ENCODE measurements around the gene HECTD4. TPM values are rescaled to one million over a fixed set of nuclear protein-coding genes. Genes with fewer than 3 reads are reported as not detected.

The HECTD4 gene
- total RNA-seq, 1 donor from 2014 or later = 10.4 TPM

- no peak for TF ChIP-seq CTCF (conservative IDR thresholded peaks at IDR 0.05; ENCODE audit: low read depth, low read length)
- no peak for DNase-seq (ENCODE audit: low read depth)
- H3K4me3 ChIP-seq (ENCODE audit: low read depth, low read length) = no peak overlapping the region
Observed at GRCh38 chr12:112297188-112297587, 85.0 kb downstream of the HECTD4 start.

GRCh38 chr12:112296183-112296582 is 86.0 kb downstream of the HECTD4 start:
- no peak for TF ChIP-seq CTCF (conservative IDR thresholded peaks at IDR 0.05; ENCODE audit: low read depth, low read length)
- H3K4me3 ChIP-seq (ENCODE audit: low read depth, low read length) = no peak overlapping the region
- DNase-seq (ENCODE audit: low read depth) = no peak

GRCh38 chr12:112294793-112295192 is 87.4 kb downstream of the HECTD4 start:
- no peak overlapping the region for H3K4me3 ChIP-seq (ENCODE audit: low read depth, low read length)
- no peak for DNase-seq (ENCODE audit: low read depth)
- peak; percentile 37 for TF ChIP-seq CTCF (conservative IDR thresholded peaks at IDR 0.05; ENCODE audit: low read depth, low read length)

GRCh38 chr12:112288638-112289037 is 93.6 kb downstream of the HECTD4 start:
- TF ChIP-seq CTCF (conservative IDR thresholded peaks at IDR 0.05; ENCODE audit: low read depth, low read length) = no peak
- no peak overlapping the region for H3K4me3 ChIP-seq (ENCODE audit: low read depth, low read length)
- no peak for DNase-seq (ENCODE audit: low read depth)

- H3K4me3 ChIP-seq (ENCODE audit: low read depth, low read length) = no peak overlapping the region
- TF ChIP-seq CTCF (conservative IDR thresholded peaks at IDR 0.05; ENCODE audit: low read depth, low read length) = no peak
- DNase-seq (ENCODE audit: low read depth) = no peak
Observed at GRCh38 chr12:112285600-112286401, 96.4 kb downstream of the HECTD4 start.

- TF ChIP-seq CTCF (conservative IDR thresholded peaks at IDR 0.05; ENCODE audit: low read depth, low read length) = no peak
- no peak for DNase-seq (ENCODE audit: low read depth)
- H3K4me3 ChIP-seq (ENCODE audit: low read depth, low read length) = no peak overlapping the region
Observed at GRCh38 chr12:112283546-112283945, 98.7 kb downstream of the HECTD4 start.

GRCh38 chr12:112282920-112283319 is 99.3 kb downstream of the HECTD4 start:
- no peak overlapping the region for H3K4me3 ChIP-seq (ENCODE audit: low read depth, low read length)
- TF ChIP-seq CTCF (conservative IDR thresholded peaks at IDR 0.05; ENCODE audit: low read depth, low read length) = no peak

More at GRCh38 chr12:112282920-112283319, 99.3 kb downstream of the HECTD4 start:
- no peak for DNase-seq (ENCODE audit: low read depth)

Measured in epithelial cell of proximal tubule (primary cell).